Endodermal cell (in vitro differentiated cells): ENCODE results near the gene KLK6. TPM values are rescaled to one million over a fixed set of nuclear protein-coding genes. Genes with fewer than 3 reads are reported as not detected.

Experiments
- DNase-seq: peaks from one replicate; pipeline ENCODE4 v3.0.0-alpha.2; 2017
- H3K27ac ChIP-seq: 2 replicates; pipeline ENCODE4 v1.5.1; 2013; ENCODE audit warnings: mild to moderate bottlenecking, low read depth, low read length, moderate library complexity
- H3K27me3 ChIP-seq: 2 replicates; pipeline ENCODE4 v1.6.1; 2013; ENCODE audit warnings: mild to moderate bottlenecking, low read length, moderate library complexity; ENCODE audit not compliant: insufficient read depth, control insufficient read depth, poor library complexity, severe bottlenecking
- H3K36me3 ChIP-seq: 2 replicates; pipeline ENCODE4 v1.7.0; 2013; ENCODE audit warnings: mild to moderate bottlenecking, low read length, moderate library complexity; ENCODE audit not compliant: control insufficient read depth, insufficient read depth
- H3K4me1 ChIP-seq: one replicate; pipeline ENCODE4 v1.7.0; 2013; ENCODE audit warnings: low read length; ENCODE audit not compliant: control insufficient read depth, insufficient read depth
- H3K4me3 ChIP-seq: 2 replicates; pipeline ENCODE4 v1.5.1; 2013; ENCODE audit warnings: mild to moderate bottlenecking, low read length, moderate library complexity
- H3K9ac ChIP-seq: 2 replicates; pipeline ENCODE4 v1.6.1; 2013; ENCODE audit warnings: mild to moderate bottlenecking, low read length, moderate library complexity; ENCODE audit not compliant: poor library complexity, severe bottlenecking; ENCODE audit errors: extremely low read depth
- H3K9me3 ChIP-seq: 2 replicates; pipeline ENCODE4 v1.6.1; 2013; ENCODE audit warnings: mild to moderate bottlenecking, low read length, moderate library complexity; ENCODE audit not compliant: control insufficient read depth
- H3K27ac Mint-ChIP-seq: 2 replicates; pipeline ENCODE4 v1.8.0; 2020; ENCODE audit warnings: mixed read lengths
- H3K27me3 Mint-ChIP-seq: 2 replicates; pipeline ENCODE4 v1.8.0; 2021; ENCODE audit warnings: mild to moderate bottlenecking, mixed read lengths; ENCODE audit not compliant: insufficient read depth
- H3K36me3 Mint-ChIP-seq: 2 replicates; pipeline ENCODE4 v1.8.0; 2020; ENCODE audit warnings: low read depth, mixed read lengths
- H3K4me1 Mint-ChIP-seq: 2 replicates; pipeline ENCODE4 v1.8.0; 2020; ENCODE audit warnings: mixed read lengths
- H3K4me3 Mint-ChIP-seq: 2 replicates; pipeline ENCODE4 v1.8.0; 2020; ENCODE audit warnings: mild to moderate bottlenecking, moderate library complexity, mixed read lengths
- H3K9me3 Mint-ChIP-seq: 2 replicates; pipeline ENCODE4 v1.8.0; 2020; ENCODE audit warnings: mild to moderate bottlenecking, mixed read lengths
- CTCF ChIP-seq: fragments of 200-600 bp; sonication (generic); conservative IDR thresholded peaks from 2 replicates; pipeline ENCODE4 v1.5.0; 2021; ENCODE audit warnings: antibody characterized with exemption, mild to moderate bottlenecking
- WGBS, 2 experiments: methylation state at CpG; one replicate each; pipeline versions ENCODE4 v1.1.5 to v1.1.7; 2013; ENCODE audit warnings: missing lambda C conversion rate in 2 of 2, mixed read lengths in 1 of 2; ENCODE audit not compliant: insufficient coverage in 1 of 2, insufficient read length in 1 of 2; 5-methylcytosine and 5-hydroxymethylcytosine counted together
- total RNA-seq, 2 donors: library from RNA; stranded (reverse); fragmentation: NEBNext Ultra II Directional in 1 of 2; extraction: Animal tissue kit (Norgen Biotek cat#: 25700) in 1 of 2; gene quantifications; 2 replicates in 1 of 2; 3 replicates in 1 of 2; pipeline ENCODE4 v1.2.1, GENCODE V29; 2021

KLK6 gene
- total RNA-seq, 2 donors from 2014 or later: 0.86 to 0.93 TPM

- Histone ChIP-seq H3K4me1 (no peaks in the 10 kb centered on the region), H3K4me3 (no peak overlapping the region), H3K27me3 (peaks cover 17% of the 10 kb centered on the region), H3K9me3 (no peaks in the 10 kb centered on the region), H3K36me3 (no peaks in the 10 kb centered on the region), H3K27ac (no peak overlapping the region), H3K9ac (no peak overlapping the region)
- H3K36me3 Mint-ChIP-seq: no peaks in the 10 kb centered on the region
- H3K27me3 Mint-ChIP-seq: peaks cover 68% of the 10 kb centered on the region
- TF ChIP-seq CTCF: no peak
- no peak overlapping the region for H3K4me3 Mint-ChIP-seq
- WGBS, 2 experiments: 65 to 72% methylated on average over 6 to 8 of the region's 8 CpGs
- H3K9me3 Mint-ChIP-seq: no peaks in the 10 kb centered on the region
- no peak for DNase-seq
- no peak overlapping the region for H3K27ac Mint-ChIP-seq
- peaks cover 9% of the 10 kb centered on the region for H3K4me1 Mint-ChIP-seq
Measured at GRCh38 chr19:51006406-51006805, 37.0 kb upstream of the KLK6 start.

GRCh38 chr19:51005248-51005647 lies 35.9 kb upstream of the KLK6 start:
- Histone ChIP-seq H3K4me3 (no peak overlapping the region), H3K27ac (no peak overlapping the region), H3K4me1 (no peaks in the 10 kb centered on the region), H3K9ac (no peak overlapping the region), H3K36me3 (no peaks in the 10 kb centered on the region), H3K9me3 (no peaks in the 10 kb centered on the region), H3K27me3 (peaks cover 17% of the 10 kb centered on the region)
- 77 to 97% methylated on average over 1 of the region's 1 CpG for whole genome bisulfite sequencing, 2 experiments
- Mint-ChIP-seq H3K36me3 (no peaks in the 10 kb centered on the region), H3K9me3 (no peaks in the 10 kb centered on the region), H3K27ac (no peak overlapping the region), H3K4me1 (peaks cover 14% of the 10 kb centered on the region), H3K27me3 (peaks cover 65% of the 10 kb centered on the region), H3K4me3 (no peak overlapping the region)
- no peak for TF ChIP-seq CTCF
- no peak for DNase-seq

- no peaks in the 10 kb centered on the region for H3K9me3 Mint-ChIP-seq
- H3K9me3 ChIP-seq: no peaks in the 10 kb centered on the region
Measured at GRCh38 chr19:51003316-51003715, 33.9 kb upstream of the KLK6 start.

More at GRCh38 chr19:51003316-51003715, 33.9 kb upstream of the KLK6 start:
- no peak overlapping the region for H3K4me3 Mint-ChIP-seq
- no peak overlapping the region for H3K27ac ChIP-seq
- H3K9ac ChIP-seq: no peak overlapping the region
- no peak for TF ChIP-seq CTCF
- H3K27ac Mint-ChIP-seq: no peak overlapping the region
- H3K4me3 ChIP-seq: no peak overlapping the region
- 82 to 96% methylated on average over 4 to 7 of the region's 7 CpGs for WGBS, 2 experiments
- no peaks in the 10 kb centered on the region for H3K4me1 ChIP-seq
- peaks cover 14% of the 10 kb centered on the region for H3K4me1 Mint-ChIP-seq
- DNase-seq: no peak
- H3K36me3 Mint-ChIP-seq: no peaks in the 10 kb centered on the region
- peaks cover 57% of the 10 kb centered on the region for H3K27me3 Mint-ChIP-seq
- H3K27me3 ChIP-seq: peaks cover 12% of the 10 kb centered on the region
- H3K36me3 ChIP-seq: no peaks in the 10 kb centered on the region
